HEK293T (cell line): ENCODE results near the gene NUTF2.

Experiments
- BHLHE40 ChIP-seq: fragments of 450-650 bp; IDR thresholded peaks from 2 replicates; pipeline ENCODE4 v1.6.1; 2016; ENCODE audit warnings: mild to moderate bottlenecking, moderate library complexity, borderline replicate concordance
- FOXM1 ChIP-seq: fragments of 450-650 bp; IDR thresholded peaks from 2 replicates; pipeline ENCODE4 v1.6.1; 2017; ENCODE audit warnings: mild to moderate bottlenecking, borderline replicate concordance
- LEF1 ChIP-seq: fragments of 450-650 bp; IDR thresholded peaks from 2 replicates; pipeline ENCODE4 v1.6.1; 2017; ENCODE audit warnings: mild to moderate bottlenecking, borderline replicate concordance

GRCh38 chr16:67862623-67863583 lies 16.2 kb downstream of the NUTF2 start:
- TF ChIP-seq BHLHE40 (no peak), LEF1 (no peak), FOXM1 (no peak)
